T47D (cell line): Measurements from ENCODE around the gene KCNK2.
A peak's percentile ranks its signal among the peaks of the same experiment; 100 is the strongest.

ENCODE experiments used
- DNase-seq, 2 experiments: peaks; one replicate each; pipeline versions ENCODE4 v3.0.0 to v3.0.0-alpha.2; 2011 to 2012; ENCODE audit warnings: low read depth in 1 of 2, low spot score in 1 of 2
- JUND ChIP-seq: IDR thresholded peaks from 2 replicates; pipeline ENCODE4 v1.6.1; 2012; ENCODE audit warnings: low read depth
- in situ Hi-C: cut with HindIII; loops from 2 replicates; pipeline ENCODE4 v1.10.0; 2016; ENCODE audit warnings: low sequenced_read_pairs, low pct_unique_long_range_greater_than_20kb

Gene KCNK2

DNA sequence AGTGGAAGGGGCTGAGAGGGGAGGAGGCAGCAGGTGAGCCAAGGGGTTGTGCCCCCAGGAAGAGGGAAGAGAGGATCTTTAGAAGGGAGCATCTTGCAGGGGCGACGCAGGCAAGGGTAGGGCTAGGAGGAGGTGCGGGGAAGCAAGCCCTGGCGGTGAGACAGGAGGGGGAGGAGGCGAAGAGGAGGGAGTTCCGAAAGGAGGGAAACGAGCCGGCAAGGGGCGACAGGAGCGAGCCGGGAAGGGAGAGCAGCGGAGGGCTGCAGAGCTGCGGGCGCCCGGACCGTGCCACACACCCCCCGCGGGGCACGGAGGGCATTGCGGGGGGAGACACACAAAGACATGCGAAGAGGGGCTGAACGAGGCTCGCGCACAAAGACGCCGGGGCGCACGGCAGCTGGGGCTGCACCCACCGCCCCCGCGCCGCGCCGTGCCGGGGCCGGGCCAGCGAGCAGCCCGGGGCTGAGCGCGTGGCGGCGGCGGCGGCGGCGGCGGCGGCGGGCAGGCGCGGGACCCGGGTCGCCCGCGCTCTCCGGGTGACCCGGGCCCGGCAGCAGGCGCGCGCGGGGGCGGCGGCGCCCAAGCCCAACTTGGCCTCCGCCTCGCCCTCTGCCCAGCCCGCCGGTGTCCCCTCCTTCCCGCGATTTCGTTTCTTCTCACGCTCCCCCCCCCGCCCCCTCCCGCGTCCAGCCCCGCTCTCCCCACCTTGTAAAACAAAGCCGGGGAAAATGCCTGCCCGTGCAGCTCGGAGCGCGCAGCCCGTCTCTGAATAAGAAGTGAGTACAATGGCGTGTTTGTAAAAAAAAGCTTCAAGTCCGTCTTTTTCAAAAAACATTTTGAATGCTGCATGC lies at the start of gene KCNK2:
Gene KCNK2, plus strand, starts transcription at position 206 of the 851 bp plus-strand sequence. CDS start 649 bp downstream, outside the sequence.
- in situ Hi-C loops: no loop called here
- no peak for TF ChIP-seq JUND

DNA sequence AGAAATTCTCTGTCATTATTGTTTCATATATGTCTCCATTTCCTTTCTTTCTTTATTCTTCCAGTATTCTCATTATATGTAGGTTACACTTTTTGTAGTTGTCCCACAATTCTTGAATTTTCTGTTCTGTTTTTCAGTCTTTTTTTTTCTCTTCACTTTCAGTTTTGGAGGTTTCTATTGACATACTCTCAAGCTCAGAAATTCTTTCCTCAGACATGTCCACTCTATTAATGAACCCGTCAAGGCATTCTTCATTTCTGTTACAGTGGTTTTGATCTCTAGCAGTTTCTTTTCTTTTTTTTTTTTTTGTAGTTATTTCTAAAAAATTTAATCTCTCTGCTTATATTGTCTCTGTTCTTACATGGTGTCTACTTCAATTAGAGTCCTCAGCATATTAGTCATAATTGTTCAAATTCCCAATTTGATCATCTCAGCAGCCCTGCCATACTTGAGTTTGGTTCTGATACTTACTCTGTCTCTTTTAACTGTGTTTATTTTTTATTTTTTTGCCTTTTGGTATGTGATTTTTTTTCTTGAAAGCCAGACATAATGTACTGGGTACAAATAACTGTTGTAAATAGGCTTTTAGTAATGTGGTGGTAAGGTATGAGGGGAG lies 49.5 kb upstream of the KCNK2 start:
- no peak for DNase-seq
- in situ Hi-C loops: no loop called here
- TF ChIP-seq JUND: no peak

More for the DNA sequence above, at the start of gene KCNK2:
- peak; percentile 62 to 68 for DNase-seq

GRCh38 chr1:215040190-215040589 lies 42.3 kb upstream of the KCNK2 start:
- TF ChIP-seq JUND: no peak
- in situ Hi-C loops: no loop called here

DNA sequence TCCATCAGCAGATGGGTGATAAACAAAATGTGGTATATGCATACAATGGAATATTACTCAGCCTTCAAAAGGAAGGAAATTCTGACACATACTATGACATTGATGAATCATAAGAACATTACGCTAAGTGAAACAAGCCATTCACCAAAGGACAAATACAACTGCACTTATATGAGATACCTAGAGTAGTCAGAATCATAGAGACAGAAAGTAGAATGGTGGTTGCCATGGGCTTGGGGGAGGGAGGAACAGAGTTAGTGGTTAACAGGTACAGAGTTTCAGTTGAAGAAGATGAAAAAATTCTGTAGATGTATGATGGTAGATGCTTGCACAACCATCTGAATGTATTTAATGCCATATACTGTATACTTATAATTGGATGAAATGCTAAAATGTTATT lies 39.1 kb upstream of the KCNK2 start:
- no peak for TF ChIP-seq JUND
- in situ Hi-C loops: no loop called here
- no peak for DNase-seq

More at GRCh38 chr1:215040190-215040589, 42.3 kb upstream of the KCNK2 start:
- no peak for DNase-seq

DNA sequence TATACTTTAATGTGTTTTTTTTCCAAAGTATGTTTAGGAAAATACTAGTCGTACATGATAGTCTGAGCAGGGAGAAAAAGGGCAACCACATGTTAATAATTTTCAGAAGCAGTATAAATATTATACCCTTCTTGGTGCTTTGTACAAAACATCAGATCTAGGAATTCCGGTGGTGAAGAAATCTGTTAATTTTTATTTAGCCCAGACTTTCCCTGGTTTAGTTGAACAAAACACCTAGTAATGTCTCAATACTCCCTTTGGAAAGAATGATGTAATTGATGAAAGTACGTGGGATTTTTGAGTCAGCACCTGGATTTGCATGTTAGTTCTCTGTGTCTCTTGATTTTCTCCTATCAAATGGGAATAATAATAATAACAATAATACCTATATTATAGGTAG lies 38.4 kb upstream of the KCNK2 start:
- in situ Hi-C loops: no loop called here
- no peak for TF ChIP-seq JUND
- DNase-seq: no peak

DNA sequence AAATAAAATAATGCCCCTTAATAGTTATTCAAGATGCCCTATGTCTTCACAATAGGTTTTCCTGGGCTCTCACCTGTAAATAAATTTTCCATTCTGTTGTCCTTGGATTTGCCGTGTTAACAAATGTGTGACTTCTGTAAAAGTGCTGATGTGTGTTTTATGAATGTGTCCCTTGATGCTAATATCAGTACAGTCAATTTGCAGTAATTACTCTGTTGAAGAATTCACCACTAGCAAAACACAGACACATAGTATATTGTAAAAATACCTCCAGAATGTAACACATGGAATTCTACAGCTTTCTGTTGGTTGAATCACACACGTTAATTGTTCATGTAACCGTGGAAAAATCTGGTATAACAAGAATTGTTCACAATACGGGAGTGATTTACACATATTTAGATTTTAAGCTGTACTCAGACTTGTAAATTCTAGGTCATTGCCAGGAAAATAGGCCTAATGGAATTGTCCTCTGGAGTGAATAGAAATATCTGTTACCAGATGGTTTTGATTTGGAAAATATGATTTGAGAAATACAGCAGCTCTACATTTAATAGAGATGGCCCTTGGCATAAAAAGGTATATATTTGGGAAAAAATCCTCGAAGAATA lies 36.7 kb upstream of the KCNK2 start:
- no peak for TF ChIP-seq JUND
- DNase-seq: no peak
- in situ Hi-C loops: no loop called here

DNA sequence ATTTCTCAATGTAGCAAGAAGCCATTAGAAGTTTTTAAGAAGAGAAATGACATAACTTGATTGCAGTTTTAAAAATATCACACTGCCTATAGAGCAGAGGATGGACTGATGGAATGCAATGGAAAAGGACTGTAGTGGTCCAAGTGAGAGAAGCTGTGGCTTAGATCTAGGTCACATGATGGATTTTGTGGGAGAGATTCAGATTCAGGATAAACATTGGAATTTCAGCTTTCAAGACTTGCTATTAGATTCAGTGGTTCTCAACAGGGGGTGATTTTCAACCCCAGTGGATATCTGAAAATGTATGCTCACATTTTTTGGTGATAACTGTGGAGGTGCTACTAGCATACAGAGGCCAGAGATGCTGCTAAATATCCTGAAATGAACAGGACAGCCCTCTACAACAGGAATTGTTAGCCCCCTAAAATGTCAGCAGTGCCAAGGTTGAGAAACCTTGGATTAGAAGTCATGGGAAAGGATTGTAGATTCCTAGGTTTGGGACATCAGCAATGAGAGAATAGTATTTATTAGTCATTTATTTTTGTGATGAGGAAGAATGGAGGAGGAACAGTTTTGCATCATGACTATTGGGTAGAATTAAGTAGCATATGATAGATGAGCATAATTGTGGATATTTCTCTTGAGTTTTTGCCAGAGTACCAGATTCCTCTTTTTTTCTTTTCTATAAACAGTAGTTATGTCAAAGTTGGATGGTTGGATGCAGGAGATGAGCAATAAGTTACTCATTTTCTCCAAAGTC lies 30.1 kb upstream of the KCNK2 start:
- no peak for DNase-seq
- TF ChIP-seq JUND: no peak
- in situ Hi-C loops: no loop called here

DNA sequence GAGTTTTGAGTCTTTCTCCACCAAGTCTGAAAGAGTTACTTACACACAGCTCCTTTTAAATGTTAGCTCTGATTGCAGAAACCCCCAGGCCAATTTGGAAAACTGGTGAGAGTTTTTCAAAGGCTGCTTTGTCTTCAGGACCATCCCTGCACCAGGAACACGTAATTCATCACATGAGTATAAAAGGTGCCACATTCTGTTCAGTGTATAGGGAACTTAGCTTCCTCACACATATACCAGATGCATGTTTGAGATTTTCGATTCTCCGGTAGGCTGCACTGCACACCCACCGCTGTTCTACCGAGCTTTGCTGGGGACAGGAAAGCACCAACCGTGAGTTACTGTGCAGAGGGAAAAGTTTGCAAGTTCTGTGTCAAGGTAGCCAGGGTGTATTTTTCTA lies 28.3 kb upstream of the KCNK2 start:
- no peak for DNase-seq
- in situ Hi-C loops: no loop called here
- TF ChIP-seq JUND: no peak

GRCh38 chr1:215055281-215055935 lies 27.1 kb upstream of the KCNK2 start:
- in situ Hi-C loops: no loop called here

GRCh38 chr1:215056584-215056983 lies 26.0 kb upstream of the KCNK2 start:
- no peak for TF ChIP-seq JUND
- in situ Hi-C loops: no loop called here
- DNase-seq: no peak

More at GRCh38 chr1:215055281-215055935, 27.1 kb upstream of the KCNK2 start:
- DNase-seq: peak; percentile 36 to 88
- TF ChIP-seq JUND: no peak

DNA sequence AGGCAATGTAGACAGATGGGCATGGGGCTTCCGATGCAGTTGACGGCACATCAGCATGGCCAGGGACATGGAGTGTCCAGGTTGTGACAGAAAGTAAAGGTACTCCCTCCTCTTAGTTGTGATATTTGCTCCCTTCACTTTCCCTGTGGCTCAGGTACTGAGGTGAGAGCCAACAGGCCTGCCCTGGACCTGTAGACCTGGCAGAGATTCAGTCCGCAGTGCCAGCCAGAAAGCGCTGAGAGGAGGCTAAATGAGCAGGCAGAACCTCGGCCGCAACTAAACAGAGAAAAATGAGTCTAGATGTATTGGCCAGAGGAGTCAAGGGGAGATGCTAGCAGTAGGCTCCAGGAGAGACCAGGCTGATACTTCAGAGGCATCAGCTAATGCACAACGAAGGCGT lies 22.6 kb upstream of the KCNK2 start:
- in situ Hi-C loops: no loop called here
- no peak for DNase-seq
- no peak for TF ChIP-seq JUND

GRCh38 chr1:215064327-215064726 lies 18.2 kb upstream of the KCNK2 start:
- TF ChIP-seq JUND: no peak
- in situ Hi-C loops: no loop called here
- no peak for DNase-seq
